GM10266 (cell line): ENCODE measurements around the gene UBE2E2.

Experiments
- DNase-seq: peaks from one replicate; pipeline ENCODE4 v3.0.0; 2012; ENCODE audit errors: extremely low spot score
- CTCF ChIP-seq: IDR thresholded peaks from 2 replicates; pipeline ENCODE4 v1.5.1; 2012; ENCODE audit warnings: mild to moderate bottlenecking, low read depth; ENCODE audit not compliant: control insufficient read depth, insufficient read depth; ENCODE audit errors: missing control alignments

UBE2E2 gene

GRCh38 chr3:23519314-23520208, 316.4 kb downstream of the UBE2E2 start:
- no peak for DNase-seq
- no peak for TF ChIP-seq CTCF

GRCh38 chr3:23527326-23527725, 324.2 kb downstream of the UBE2E2 start:
- DNase-seq: no peak
- TF ChIP-seq CTCF: no peak

GRCh38 chr3:23533596-23533995, 330.5 kb downstream of the UBE2E2 start:
- no peak for TF ChIP-seq CTCF

GRCh38 chr3:23533996-23534395, 330.9 kb downstream of the UBE2E2 start:
- DNase-seq: no peak

More at GRCh38 chr3:23533596-23533995, 330.5 kb downstream of the UBE2E2 start:
- no peak for DNase-seq

GRCh38 chr3:23537101-23537551, 334.0 kb downstream of the UBE2E2 start:
- no peak for DNase-seq
- TF ChIP-seq CTCF: no peak

More at GRCh38 chr3:23533996-23534395, 330.9 kb downstream of the UBE2E2 start:
- no peak for TF ChIP-seq CTCF

- no peak for TF ChIP-seq CTCF
- DNase-seq: no peak
Measured at GRCh38 chr3:23539185-23539584, 336.1 kb downstream of the UBE2E2 start.

- TF ChIP-seq CTCF: no peak
- DNase-seq: no peak
Measured at GRCh38 chr3:23540600-23540999, 337.5 kb downstream of the UBE2E2 start.
